Kidney epithelial cell (primary cell): ENCODE data around the gene BCL2L12. TPM values are rescaled to one million over a fixed set of nuclear protein-coding genes. Genes with fewer than 3 reads are reported as not detected.
"Not testable (repeated sequence)": the region's sequence is repeated elsewhere in the genome, so short reads cannot be mapped to it uniquely, and the experiment has no call there.

ENCODE experiments used
- DNase-seq: peaks from one replicate; pipeline ENCODE4 v3.0.0-alpha.2; 2010; ENCODE audit warnings: low read depth
- H3K27me3 ChIP-seq: 2 replicates; pipeline ENCODE4 v1.6.0; 2011; ENCODE audit warnings: low read length; ENCODE audit not compliant: control insufficient read depth, insufficient read depth
- H3K36me3 ChIP-seq: 2 replicates; pipeline ENCODE4 v1.5.1; 2011; ENCODE audit warnings: low read length; ENCODE audit not compliant: control insufficient read depth, insufficient read depth
- H3K4me3 ChIP-seq: 2 replicates; pipeline ENCODE4 v1.5.1; 2011; ENCODE audit warnings: low read depth, mild to moderate bottlenecking, control low read depth, low read length
- CTCF ChIP-seq: IDR thresholded peaks from 2 replicates; pipeline ENCODE4 v1.5.1; 2011; ENCODE audit warnings: mild to moderate bottlenecking, moderate library complexity, low read length, control low read depth, inconsistent platforms; ENCODE audit not compliant: insufficient read depth, poor library complexity, severe bottlenecking
- total RNA-seq: library from RNA; depleted of rRNA; stranded (reverse); fragments of >200 nt; gene quantifications from 2 replicates; pipeline ENCODE4 v1.2.3, GENCODE V29; 2015

BCL2L12 gene
- total RNA-seq, 1 donor from 2014 or later = 13.9 TPM

- H3K36me3 ChIP-seq = no peaks in the 10 kb centered on the region
- no peak for TF ChIP-seq CTCF
- H3K4me3 ChIP-seq = no peak overlapping the region
- H3K27me3 ChIP-seq = no peaks in the 10 kb centered on the region
- DNase-seq = no peak
These were observed 50.4 kb downstream of the BCL2L12 start for GRCh38 chr19:49716154-49716553.

DNA sequence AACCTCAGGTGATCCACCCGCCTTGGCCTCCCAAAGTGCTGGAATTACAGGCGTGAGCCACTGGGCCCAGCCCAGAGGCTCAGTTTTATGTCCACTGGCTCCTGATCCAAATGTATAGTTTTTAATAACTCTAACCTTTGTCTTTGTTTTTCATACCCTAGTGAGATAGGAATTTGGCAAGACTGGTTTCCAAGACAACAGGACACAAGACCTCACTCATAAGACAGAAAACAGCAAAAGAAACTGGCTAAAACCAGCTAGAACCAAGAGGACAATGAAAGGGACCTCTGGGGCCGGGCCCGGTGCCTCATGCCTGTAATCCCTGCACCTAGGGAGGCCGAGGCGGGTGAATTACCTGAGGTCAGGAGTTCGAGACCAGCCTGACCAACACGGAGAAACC, 52.8 kb downstream of the BCL2L12 start:
- no peak for TF ChIP-seq CTCF
- no peak for DNase-seq
- no peaks in the 10 kb centered on the region for H3K36me3 ChIP-seq
- no peaks in the 10 kb centered on the region for H3K27me3 ChIP-seq
- no peak overlapping the region for H3K4me3 ChIP-seq

DNA sequence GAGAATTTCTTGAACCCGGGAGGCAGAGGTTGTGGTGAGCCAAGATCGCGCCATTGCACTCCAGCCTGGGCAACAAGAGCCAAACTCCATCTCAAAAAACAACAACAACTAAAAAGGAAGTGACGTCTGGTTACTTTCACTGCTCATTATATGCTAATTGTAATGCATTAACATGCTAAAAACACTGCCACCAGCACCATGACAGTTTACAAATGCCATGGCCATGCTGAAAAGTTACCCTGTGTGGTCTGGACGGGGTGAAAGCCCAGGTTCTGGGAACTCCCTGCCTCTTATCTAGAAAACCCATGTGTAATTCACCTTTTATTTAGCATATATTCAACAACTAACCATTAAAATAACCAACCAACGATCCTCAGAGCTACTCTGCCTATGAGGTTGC, 53.3 kb downstream of the BCL2L12 start:
- H3K27me3 ChIP-seq = no peaks in the 10 kb centered on the region
- TF ChIP-seq CTCF = no peak

DNA sequence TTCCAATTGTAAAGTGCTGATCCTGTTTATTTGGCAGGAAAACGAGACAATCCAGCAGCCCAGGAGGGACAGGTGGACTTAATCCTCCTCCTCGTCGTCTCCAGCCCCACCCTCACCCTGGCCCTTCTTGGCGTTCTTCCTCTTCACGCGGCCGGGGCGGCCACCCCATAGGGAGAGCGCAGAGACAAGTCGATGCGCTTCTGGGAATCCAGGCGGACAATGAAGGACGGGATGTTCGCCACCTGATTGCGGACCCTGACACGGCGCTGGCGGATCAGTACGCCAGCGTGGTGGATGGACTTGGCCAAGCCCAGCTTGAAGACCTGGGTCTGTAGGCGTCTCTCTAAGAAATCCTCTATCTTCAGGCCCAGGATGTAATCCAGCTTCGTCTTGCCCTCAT, 53.7 kb downstream of the BCL2L12 start:
- not testable (repeated sequence) for DNase-seq, H3K36me3 ChIP-seq

More for the DNA sequence above, 53.3 kb downstream of the BCL2L12 start:
- no peaks in the 10 kb centered on the region for H3K36me3 ChIP-seq
- no peak for DNase-seq
- H3K4me3 ChIP-seq = no peak overlapping the region

More for the DNA sequence above, 53.7 kb downstream of the BCL2L12 start:
- H3K27me3 ChIP-seq, H3K4me3 ChIP-seq: not testable (repeated sequence)

Other genes starting within 250 kb of the BCL2L12 start
- gene PTH2, start 242.5 kb upstream of the BCL2L12 start, total RNA-seq = not detected in 2 replicates
- not detected in 2 replicates for gene GFY, start 240.5 kb upstream of the BCL2L12 start, total RNA-seq
- gene SLC17A7, start 224.4 kb upstream of the BCL2L12 start, total RNA-seq = 0.07 TPM in 1 of 2 replicates, not detected in the other
- gene PIH1D1, start 214.1 kb upstream of the BCL2L12 start, total RNA-seq = 101 and 108 TPM in 2 replicates
- 21.8 and 32.9 TPM in 2 replicates for gene ALDH16A1, start 212.7 kb upstream of the BCL2L12 start, total RNA-seq
- gene FLT3LG, start 191.7 kb upstream of the BCL2L12 start, total RNA-seq = 2.3 and 3.0 TPM in 2 replicates
- gene RPL13A, start 178.3 kb upstream of the BCL2L12 start, total RNA-seq = 2,967 and 3,596 TPM in 2 replicates
- 3,617 and 3,738 TPM in 2 replicates for gene RPS11, start 169.5 kb upstream of the BCL2L12 start, total RNA-seq
- 66.7 and 80.2 TPM in 2 replicates for gene FCGRT, start 153.3 kb upstream of the BCL2L12 start, total RNA-seq
- 16.4 and 20.7 TPM in 2 replicates for gene RCN3, start 137.9 kb upstream of the BCL2L12 start, total RNA-seq
- 89.4 and 91.4 TPM in 2 replicates for gene NOSIP, start 85.4 kb upstream of the BCL2L12 start, total RNA-seq
- gene PRRG2, start 84.6 kb upstream of the BCL2L12 start, total RNA-seq = 5.4 and 7.2 TPM in 2 replicates
- gene PRR12, start 74.8 kb upstream of the BCL2L12 start, total RNA-seq = 8.9 and 11.5 TPM in 2 replicates
- gene RRAS, start 25.8 kb upstream of the BCL2L12 start, total RNA-seq = 32.8 and 44.1 TPM in 2 replicates
- 38.9 and 51.1 TPM in 2 replicates for gene SCAF1, start 23.7 kb upstream of the BCL2L12 start, total RNA-seq
- 47.3 and 66.6 TPM in 2 replicates for gene IRF3, start 76 bp upstream of the BCL2L12 start, total RNA-seq
- gene PRMT1, start 11.3 kb downstream of the BCL2L12 start, total RNA-seq = 284 and 314 TPM in 2 replicates
- 1.0 TPM in 2 replicates for gene ADM5, start 23.7 kb downstream of the BCL2L12 start, total RNA-seq
- 2.7 and 3.4 TPM in 2 replicates for gene CPT1C, start 25.2 kb downstream of the BCL2L12 start, total RNA-seq
- not detected in 2 replicates for gene TSKS, start 97.4 kb downstream of the BCL2L12 start, total RNA-seq
- gene AP2A1, start 101.1 kb downstream of the BCL2L12 start, total RNA-seq = 98.9 and 111 TPM in 2 replicates
- 13.2 and 14.8 TPM in 2 replicates for gene FUZ, start 147.4 kb downstream of the BCL2L12 start, total RNA-seq
- 31.6 and 34.5 TPM in 2 replicates for gene MED25, start 152.4 kb downstream of the BCL2L12 start, total RNA-seq
- gene PTOV1, start 185.2 kb downstream of the BCL2L12 start, total RNA-seq = 47.9 and 71.1 TPM in 2 replicates
- gene PNKP, start 201.6 kb downstream of the BCL2L12 start, total RNA-seq = 69.3 and 78.2 TPM in 2 replicates
- gene AKT1S1, start 211.4 kb downstream of the BCL2L12 start, total RNA-seq = 23.2 and 34.6 TPM in 2 replicates
- 17.4 and 28.1 TPM in 2 replicates for gene TBC1D17, start 211.8 kb downstream of the BCL2L12 start, total RNA-seq
- 6.2 and 8.2 TPM in 2 replicates for gene IL4I1, start 231.0 kb downstream of the BCL2L12 start, total RNA-seq